HG02884 (cell line): ENCODE measurements around the gene PGM1.
"Not testable (repeated sequence)": the region's sequence is repeated elsewhere in the genome, so short reads cannot be mapped to it uniquely, and the experiment has no call there.

ENCODE experiments used
- ATAC-seq: cut with Tn5 transposase; IDR thresholded peaks from one replicate; pipeline ENCODE4 v1.9.1; 2021; ENCODE audit warnings: mild to moderate bottlenecking, moderate library complexity; ENCODE audit not compliant: unreplicated experiment

Gene PGM1

DNA sequence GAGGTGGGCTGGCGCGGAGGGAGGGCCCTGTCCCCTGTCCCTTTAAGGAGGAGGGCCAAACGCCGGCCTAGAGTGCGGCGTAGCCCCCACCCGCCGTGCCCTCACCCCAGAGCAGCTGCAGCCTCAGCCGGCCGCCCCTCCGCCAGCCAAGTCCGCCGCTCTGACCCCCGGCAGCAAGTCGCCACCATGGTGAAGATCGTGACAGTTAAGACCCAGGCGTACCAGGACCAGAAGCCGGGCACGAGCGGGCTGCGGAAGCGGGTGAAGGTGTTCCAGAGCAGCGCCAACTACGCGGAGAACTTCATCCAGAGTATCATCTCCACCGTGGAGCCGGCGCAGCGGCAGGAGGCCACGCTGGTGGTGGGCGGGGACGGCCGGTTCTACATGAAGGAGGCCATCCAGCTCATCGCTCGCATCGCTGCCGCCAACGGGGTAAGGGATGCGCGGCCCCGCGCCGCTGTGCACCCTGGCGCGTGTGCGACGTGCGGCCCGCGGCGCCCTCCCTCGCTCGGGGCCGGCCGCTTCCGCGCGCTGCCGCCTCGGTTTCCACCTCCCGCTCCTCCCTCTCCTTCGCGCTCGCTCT is at the start of gene PGM1:
Gene PGM1 (plus strand): TSS at position 109 of the 583 bp plus-strand sequence. CDS start 78 bp downstream, at position 187.
- ATAC-seq, result peak; percentile 66

DNA sequence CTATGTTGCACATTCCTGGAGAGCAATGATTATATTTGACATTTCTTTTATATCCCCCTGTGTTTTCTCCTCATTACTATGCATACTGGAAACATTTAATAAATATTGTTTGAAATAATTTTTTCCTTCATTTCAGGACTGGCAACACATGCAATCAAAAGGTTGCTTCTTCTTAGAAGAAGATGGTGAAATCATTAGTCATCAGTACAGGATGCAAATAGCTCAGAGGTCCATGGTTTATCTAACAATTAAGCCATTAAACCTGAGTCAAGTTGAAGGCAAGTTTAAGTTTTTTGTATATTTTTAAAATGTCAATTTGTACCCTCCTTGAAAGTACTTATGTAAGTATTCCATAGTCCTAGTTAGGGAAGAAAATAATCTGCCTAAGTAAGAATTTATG is 47.4 kb upstream of the PGM1 start:
- ATAC-seq, result no peak

DNA sequence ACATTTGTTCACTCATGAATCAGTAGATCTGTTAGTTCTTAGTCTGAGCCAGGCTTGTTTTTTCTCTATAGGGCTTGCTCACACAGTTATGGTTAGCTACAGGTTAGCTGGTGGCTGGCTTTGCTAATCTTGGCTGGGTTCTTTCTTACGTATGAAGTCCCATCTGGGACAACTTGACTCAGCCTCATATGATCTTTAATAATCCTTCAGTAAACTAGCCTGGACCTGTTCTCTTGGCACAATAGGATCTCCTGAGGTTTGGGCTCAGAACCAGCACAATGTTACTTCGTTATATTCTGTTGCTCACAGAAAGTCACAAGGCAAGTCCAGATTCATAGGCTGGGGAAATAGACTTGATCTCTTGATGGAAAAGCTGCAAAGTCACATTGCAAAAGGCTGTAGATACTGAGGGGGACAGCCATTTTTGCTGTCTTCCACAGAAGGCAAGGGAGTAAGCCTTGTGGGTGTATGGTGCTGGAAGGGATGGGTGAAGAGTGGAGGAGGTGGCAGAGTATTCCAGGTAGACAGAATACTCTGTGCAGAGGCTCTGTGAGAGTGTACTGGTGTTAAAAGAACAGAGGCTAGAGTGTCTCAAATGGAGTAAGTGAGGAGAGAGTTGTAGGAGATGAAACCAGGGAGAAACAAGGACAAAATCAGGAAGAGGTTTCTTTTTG is 45.5 kb upstream of the PGM1 start:
- no peak for ATAC-seq

DNA sequence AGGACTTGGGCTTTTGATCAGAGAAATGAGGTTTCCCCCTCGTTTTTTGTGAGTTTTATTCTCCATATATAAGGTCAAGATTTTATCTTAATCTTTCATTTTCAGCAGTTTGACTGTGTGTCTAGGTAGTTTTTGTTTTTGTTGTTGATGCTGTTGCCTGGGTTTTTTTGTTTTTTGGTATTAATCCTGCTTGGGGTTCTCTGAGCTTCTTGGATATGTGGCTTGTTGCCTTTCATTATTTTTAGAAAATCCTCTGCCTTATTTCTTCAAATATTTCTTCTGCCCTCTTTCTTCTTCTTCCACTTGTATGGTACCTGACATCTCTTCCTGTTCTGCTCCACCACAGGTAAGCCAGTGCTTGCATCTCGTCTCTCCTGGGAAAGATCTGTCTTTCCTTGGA is 44.9 kb upstream of the PGM1 start:
- ATAC-seq, result no peak

DNA sequence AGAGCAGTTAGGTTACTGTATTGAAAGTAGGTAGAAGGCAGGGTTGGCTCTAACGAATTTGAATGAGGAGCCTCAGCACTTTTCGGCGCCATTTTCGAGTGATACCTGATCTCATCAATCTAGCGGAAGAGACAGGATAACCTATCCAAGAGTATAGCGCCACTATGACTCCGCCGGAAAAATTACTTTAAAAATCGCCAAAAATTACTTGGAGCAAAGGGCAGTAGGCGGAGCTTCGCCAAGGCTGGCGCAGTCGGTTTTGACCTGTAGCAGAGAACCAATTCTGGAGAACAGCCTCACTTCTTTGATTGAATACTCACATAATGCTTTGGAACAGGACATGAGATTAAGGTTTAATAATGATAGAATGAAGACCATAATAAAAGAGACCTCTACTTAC is 44.3 kb upstream of the PGM1 start:
- ATAC-seq, result no peak

DNA sequence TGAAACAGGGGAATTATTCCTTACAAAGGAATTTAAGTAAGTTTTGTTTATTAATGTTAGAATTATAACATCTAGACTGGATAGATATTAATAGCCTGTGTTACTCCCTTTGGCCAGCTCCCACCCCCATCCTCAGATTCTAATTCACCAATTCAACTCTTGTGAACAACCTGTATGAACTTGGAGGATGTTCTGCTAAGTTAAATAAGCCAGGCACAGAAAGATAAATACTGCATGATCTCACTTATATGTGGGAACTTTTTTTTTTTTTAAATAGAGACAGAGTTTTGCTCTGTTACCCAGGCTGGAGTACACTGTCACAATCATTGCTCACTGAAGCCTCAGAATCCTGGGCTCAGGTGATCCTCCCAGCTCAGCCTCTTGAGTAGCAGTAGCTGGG is 37.7 kb upstream of the PGM1 start:
- ATAC-seq, result no peak

DNA sequence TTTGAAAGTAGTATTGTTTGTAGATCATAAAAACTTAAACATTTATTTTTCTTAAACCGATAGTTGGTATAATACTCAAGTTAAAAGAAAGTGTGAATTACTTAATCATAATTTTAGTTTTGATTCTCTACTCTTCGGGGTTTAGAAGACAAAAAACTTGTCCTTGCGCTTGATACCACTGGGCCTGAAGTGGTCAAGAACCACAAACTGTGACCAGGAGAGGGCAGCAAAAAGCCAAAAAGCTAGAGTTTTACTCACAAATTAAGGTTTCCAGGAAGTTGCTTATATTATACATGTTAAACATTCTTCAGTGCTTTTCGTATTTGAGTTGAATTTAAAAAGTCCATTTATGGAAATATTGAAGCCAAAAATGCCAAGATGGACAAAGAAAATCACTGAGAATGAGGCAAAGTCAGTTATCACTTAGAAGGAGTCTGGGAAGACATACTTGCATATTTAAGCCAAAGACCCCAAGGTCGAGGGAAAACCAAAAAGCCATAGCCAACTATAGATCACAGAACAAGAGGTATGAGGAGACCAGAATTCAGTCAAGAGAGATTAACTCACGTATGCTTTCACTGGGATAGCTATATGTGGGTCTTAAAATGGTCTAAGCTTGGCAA is 35.7 kb upstream of the PGM1 start:
- no peak for ATAC-seq

DNA sequence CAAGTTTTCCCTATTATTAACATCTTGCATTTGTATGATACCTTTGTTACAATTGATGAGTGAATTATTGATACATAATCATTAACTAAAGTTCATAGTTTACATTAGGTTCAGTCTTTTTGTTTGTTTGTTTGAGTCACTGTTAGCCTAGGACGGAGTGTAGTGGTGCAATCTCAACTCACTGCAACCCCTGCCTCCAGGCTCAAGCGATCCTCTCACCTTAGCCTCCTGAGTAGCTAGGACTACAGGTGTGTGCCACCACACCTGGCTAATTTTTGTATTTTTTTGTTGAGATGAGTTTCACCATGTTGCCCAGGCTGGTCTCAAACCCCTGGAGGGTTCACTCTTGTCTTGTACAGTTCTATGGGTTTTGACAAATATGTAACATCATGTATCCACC is 33.9 kb upstream of the PGM1 start:
- no peak for ATAC-seq

DNA sequence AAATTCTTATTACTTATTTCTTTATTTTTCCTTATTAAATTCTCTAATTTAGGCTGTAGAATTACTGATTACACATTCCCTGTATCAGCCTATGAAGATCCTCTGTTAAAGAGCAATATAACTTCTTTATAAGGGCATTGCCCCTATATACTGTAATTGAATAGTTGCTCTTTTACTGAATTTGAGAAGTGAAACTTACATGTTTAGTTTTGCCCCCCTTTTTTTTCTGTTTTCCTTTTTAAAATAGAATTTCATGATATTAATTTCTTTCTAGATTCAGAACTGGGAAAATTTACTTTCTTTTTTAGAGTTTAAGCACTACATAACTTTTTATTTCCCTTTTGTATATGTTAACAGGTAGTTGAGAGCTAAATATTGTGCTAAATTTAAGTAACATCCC is 29.5 kb upstream of the PGM1 start:
- ATAC-seq, result no peak

DNA sequence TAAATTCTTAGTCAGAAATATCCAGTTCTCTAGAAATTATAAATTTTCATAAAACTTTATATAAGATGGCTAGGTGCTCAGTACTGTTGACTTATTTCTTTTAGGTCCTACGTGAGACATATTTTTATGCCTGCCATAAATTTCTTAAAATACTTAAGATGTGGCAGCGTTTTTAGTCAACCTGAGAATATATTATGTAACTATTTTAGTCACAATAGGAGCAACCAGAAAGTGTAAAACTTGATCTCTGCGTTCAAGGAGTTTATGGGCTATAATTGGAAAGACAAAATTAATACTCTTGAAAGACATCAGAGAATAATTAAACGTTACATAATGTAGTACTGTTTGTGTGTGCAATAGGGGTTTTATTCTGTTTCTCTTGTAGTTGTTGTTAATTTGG is 24.1 kb upstream of the PGM1 start:
- ATAC-seq, result no peak

DNA sequence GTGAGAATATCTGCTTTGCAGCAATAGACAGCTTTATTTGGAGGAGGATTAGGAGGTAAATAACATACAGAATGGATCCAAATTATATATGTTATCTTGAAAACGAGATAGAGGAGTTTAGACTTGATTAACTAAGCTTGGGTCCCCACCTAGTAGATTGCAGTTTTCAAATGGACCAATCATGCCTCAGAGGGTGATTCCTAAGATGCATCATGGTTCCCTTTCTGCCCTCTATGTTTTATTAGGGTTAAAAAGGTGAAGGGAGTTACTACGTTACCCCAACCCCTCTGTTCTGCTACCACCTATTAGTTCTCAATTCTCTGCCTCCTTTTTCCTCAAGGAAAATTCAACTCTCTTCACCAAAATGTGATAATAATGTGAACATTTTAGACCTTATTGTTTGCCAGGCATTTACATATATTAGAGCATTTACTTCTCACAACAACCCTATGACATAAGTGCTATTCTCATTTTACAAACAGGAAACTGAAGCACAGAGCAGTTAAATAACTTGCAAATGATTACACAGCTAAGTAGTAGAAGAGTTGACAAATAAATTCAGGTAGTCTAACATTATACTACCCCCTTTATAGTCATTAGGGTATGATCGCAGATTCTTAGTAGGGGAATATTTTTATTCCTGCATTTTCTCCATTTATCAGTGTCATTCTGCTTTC is 23.4 kb upstream of the PGM1 start:
- ATAC-seq, result no peak

DNA sequence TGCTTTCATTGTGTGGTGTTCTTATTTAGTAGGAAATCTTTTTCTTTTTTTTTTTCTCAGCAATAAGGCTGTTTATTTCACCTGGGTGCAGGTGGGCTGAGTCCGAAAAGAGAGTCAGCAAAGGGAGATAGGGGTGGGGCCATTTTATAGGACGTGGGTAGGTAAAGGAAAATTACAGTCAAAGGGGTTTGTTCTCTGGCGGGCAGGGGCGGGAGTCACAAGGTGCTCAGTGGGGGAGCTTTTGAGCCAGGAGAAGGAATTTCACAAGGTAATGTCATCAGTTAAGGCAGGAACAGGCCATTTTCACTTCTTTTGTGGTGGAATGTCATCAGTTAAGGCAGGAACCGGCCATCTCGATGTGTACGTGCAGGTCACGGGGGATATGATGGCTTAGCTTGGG is 20.5 kb upstream of the PGM1 start:
- ATAC-seq, result not testable (repeated sequence)

DNA sequence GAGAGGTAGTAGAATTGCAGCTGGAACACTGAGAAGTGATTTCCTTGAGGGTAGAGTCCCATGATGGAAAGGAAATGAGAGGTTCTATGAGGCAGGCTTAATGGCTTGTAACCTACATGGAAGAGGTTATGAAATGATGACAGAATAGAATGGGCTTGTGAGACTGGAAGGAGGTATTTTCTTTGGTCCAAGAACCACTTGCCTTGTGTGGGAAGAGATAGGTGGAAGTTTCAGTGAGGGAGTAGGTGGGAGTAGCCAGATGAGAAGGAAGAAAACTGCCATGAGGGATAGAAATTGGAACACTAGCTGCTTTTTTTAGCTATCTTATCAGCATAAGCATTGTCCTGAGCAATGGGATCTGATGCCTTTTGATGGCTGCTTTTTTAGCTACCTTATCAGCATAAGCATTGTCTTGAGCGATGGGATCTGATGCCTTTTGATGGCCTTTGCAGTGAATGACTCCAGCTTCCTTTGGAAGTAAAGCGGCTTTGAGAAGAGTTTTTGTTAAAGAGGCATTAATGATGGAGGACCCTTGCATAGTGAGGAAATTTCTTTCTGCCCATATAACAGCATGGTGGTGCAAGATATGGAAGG is 18.9 kb upstream of the PGM1 start:
- not testable (repeated sequence) for ATAC-seq

DNA sequence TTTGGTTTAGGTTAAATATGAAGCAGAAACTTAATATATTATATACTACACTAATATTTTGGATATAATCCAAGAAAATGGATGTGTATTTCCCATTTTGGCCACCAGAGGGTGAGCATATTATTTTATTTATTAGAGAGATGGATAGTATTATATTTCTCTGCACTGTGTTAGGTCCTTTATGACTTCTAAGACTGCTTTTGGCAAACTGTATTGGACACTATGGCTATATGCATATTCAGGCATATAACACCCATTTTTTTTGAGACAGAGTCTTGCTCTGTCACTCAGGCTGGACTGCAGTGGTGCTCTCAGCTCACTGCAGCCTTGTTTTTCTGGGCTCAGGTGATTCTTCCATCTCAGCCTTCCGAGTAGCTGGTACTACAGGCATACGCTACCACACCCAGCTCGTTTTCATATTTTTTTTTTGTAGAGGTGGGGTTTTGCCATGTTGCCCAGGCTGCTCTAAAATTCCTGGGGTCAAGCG is 17.8 kb upstream of the PGM1 start:
- ATAC-seq, result no peak

DNA sequence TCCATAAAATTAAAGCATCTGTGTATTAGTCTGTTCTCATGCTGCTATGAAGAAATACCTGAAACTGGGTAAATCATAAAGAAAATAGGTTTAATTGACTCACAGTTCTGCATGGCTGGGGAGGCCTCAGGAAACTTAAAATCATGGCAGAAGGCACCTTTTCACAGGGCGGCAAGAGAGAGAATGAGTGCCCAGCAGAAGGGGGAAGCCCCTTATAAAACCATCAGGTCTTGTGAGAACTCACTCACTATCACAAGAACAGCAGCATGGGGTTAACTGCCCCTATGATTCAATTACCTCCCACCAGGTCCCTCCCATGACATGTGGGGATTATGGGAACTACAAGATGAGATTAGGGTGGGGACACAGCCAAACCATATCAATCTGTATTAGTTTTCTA is 6.9 kb upstream of the PGM1 start:
- ATAC-seq, result not testable (repeated sequence)

DNA sequence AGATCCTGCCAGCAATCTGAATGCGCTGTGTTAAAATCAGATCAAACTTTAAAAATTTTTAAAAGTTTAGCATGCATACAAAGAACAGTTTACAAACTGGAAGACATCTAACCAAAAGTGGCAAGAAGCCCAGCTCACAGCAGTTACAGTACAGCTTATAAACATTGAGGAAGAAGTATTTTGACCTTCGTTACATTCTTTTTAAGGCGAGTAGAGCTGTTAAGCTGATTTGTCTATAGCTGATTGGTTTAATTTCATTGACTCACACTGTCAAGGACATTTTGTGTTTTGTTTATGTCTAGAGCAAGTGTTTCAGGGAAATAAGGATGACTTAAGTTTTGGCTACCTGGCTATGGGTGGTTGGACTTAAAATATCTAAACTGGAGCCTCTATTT is 3.0 kb upstream of the PGM1 start:
- no peak for ATAC-seq

DNA sequence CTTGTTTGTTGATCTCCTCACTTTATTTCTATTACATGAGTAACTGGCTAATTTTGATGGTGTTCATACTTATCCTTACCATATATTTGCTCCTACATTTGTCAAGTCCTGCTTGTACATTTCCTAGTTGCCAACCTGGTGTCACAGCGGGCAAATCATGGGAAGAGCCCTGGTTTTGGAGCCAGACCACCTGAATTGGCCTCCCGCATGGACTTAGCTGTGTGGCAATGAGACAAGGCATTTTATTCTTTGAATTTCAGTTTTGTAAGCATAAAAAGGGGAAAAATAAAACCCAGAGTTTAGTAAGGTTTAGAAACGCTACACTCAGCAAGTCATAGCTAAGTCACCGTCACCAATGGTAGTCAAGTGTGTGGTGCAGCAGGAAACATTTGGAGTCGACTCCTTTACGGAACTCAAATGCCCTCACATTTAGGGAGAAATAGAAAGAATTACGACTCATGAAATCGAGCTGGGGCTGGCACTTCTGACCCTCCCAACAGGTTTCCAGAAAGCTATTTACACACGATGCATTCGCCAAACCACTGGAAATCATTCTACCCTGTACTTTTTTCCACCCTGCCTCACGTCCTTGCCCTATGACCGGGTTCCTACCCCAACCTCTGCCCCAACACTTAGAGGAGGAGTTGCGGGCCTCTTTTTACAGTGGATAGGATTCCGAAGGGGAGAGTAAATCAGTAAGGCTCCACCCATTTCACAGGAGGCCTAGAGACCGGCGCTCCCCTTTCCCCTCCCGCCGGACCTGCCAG is 492 bp upstream of the PGM1 start:
- ATAC-seq, result no peak

DNA sequence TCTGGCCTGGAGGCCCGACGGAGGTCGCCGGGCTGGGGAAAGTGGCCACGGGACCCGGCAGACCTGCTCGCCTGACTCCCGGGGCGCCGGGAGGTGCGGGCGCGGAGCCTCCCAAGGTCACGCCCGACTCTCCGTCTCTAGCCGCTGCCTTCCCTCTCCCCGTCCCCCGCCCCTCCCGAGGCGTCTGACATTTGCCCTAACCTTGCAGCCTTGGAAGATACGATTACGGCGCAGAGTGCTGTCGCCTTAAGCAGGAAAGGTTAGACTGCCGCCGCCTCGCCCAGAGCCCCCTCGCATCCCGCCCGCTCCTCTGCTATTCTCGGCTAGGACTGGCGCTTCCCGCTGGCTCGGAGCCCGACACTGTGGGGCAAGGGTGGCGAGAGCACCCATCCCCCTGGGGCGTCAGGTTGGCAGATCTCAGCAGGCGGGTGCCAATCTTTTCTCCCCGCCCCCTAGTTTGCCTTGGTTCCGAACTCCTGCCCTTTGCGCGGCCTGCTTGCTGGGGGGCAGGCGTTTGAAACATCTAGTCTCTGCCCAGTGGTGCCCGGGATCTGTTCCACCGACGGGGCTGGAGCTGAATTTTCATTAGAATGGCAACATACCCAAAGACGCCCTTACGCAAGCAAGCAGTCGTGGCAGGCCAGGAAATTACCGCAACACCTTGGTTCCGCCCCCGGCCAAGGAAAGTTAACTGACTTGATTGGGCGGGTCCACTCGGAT is 835 bp downstream of the PGM1 start:
- ATAC-seq, result peak; percentile 42

DNA sequence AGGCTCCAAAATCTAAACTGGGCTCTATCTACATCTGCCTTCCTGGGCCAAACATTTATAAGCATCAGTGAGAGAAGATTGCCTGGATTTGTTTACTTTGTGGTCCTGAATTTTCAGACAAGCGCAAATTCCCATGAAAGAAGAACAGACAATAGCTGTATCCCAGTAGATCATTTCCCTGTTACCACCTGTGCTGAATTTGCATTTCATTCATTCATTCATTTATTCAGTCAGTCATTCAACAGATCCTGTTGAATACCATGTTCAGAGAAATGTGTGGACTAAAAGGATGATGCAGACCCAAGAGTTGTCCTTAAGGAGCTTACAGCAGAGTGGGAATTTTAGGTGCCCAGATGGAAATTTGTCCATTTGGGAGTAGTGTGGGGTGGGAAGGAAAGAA is 2.2 kb downstream of the PGM1 start:
- no peak for ATAC-seq

DNA sequence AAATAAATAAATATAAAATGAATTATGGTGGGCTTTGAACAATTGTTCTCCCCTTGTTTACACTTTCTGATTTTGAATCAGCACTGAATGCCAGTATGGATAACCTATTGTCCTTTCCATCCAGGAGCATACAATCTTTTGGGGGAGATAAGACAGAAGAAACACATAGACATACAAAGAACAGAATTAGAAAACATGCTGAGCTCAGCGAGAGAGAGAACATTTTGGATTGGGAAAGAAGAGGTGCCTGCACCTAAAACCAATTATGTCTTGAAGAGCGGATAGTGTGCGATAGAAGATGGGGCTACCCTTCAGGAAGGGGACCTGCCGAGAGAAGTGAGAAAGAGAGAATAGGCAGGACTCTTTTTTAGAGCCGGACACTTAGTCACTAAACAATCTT is 6.6 kb downstream of the PGM1 start:
- ATAC-seq, result no peak
